Type B pancreatic cell (in vitro differentiated cells): ENCODE data around the gene MRPL17. TPM values are rescaled to one million over a fixed set of nuclear protein-coding genes. Genes with fewer than 3 reads are reported as not detected.

Source experiments
- DNase-seq: peaks from one replicate; pipeline ENCODE4 v3.0.0; 2021; ENCODE audit warnings: mixed read lengths; ENCODE audit not compliant: unreplicated experiment; ENCODE audit errors: extremely low spot score
- H3K27ac Mint-ChIP-seq: 2 replicates; pipeline ENCODE4 v1.8.0; 2021; ENCODE audit warnings: mild to moderate bottlenecking, mixed read lengths
- H3K27me3 Mint-ChIP-seq: 2 replicates; pipeline ENCODE4 v1.8.0; 2021; ENCODE audit warnings: mixed read lengths
- H3K36me3 Mint-ChIP-seq: 2 replicates; pipeline ENCODE4 v1.8.0; 2021; ENCODE audit warnings: mixed read lengths
- H3K4me1 Mint-ChIP-seq: one replicate; pipeline ENCODE4 v1.8.0; 2021; ENCODE audit warnings: mixed read lengths; ENCODE audit not compliant: unreplicated experiment
- H3K4me3 Mint-ChIP-seq: 2 replicates; pipeline ENCODE4 v1.8.0; 2021; ENCODE audit warnings: mild to moderate bottlenecking, mixed read lengths
- H3K9me3 Mint-ChIP-seq: 2 replicates; pipeline ENCODE4 v1.8.0; 2021; ENCODE audit warnings: mixed read lengths
- total RNA-seq: library from RNA; stranded (reverse); gene quantifications from 2 replicates; pipeline ENCODE4 v1.2.1, GENCODE V29; 2021; ENCODE audit warnings: low replicate concordance
- TF ChIP-seq, protein P1 (sequence below): fragments of 200-600 bp; sonication (generic); conservative IDR thresholded peaks from 2 replicates; pipeline ENCODE4 v1.5.0; 2021; ENCODE audit warnings: antibody characterized with exemption, mild to moderate bottlenecking

Gene MRPL17
- total RNA-seq, 1 donor from 2014 or later, result 46.6 TPM

DNA sequence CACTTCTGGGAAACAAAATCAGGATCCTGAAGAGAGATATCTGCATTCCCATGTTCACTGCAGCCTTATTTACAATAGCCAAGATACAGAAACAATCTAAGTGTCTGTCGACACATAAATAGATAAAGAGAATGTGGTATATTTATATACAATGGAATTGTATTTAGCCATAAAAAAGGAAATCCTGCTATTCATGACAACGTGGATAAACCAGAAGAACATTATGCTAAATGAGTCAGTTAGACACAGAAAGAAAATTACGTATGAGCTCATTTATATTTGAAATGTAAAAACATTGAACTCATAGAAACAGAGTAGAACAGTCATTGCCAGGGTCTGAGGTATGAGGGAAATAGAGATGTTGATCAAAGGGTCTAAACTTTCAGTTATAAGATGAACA, 6.1 kb downstream of the MRPL17 start:
- Mint-ChIP-seq H3K27me3 (peaks cover 3% of the 10 kb centered on the region), H3K36me3 (peaks cover 15% of the 10 kb centered on the region), H3K9me3 (no peaks in the 10 kb centered on the region)

DNA sequence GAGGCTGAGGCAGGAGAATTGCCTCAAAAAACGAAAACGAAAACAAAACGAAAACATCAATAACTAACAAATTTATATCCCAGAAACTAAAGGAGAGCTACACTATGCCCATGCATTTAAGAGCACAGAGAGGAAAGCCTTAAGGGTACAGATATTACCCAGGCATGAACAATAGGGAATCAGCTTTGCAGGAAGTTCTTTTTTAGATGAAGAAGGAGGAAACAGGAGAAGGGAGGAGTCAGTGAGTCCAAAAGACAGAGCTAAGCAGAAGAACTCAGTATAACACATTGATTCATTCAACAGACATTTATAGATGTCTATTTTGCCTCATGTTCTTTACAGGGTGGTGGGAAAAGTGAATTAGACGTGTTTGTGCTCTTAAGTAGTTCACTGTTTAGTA, 8.3 kb downstream of the MRPL17 start:
- no peak for DNase-seq
- Mint-ChIP-seq H3K27me3 (peaks cover 9% of the 10 kb centered on the region), H3K4me1 (peaks cover 6% of the 10 kb centered on the region), H3K4me3 (no peak overlapping the region), H3K9me3 (no peaks in the 10 kb centered on the region), H3K36me3 (peaks cover 4% of the 10 kb centered on the region), H3K27ac (no peak overlapping the region)
- TF ChIP-seq, protein P1, sequence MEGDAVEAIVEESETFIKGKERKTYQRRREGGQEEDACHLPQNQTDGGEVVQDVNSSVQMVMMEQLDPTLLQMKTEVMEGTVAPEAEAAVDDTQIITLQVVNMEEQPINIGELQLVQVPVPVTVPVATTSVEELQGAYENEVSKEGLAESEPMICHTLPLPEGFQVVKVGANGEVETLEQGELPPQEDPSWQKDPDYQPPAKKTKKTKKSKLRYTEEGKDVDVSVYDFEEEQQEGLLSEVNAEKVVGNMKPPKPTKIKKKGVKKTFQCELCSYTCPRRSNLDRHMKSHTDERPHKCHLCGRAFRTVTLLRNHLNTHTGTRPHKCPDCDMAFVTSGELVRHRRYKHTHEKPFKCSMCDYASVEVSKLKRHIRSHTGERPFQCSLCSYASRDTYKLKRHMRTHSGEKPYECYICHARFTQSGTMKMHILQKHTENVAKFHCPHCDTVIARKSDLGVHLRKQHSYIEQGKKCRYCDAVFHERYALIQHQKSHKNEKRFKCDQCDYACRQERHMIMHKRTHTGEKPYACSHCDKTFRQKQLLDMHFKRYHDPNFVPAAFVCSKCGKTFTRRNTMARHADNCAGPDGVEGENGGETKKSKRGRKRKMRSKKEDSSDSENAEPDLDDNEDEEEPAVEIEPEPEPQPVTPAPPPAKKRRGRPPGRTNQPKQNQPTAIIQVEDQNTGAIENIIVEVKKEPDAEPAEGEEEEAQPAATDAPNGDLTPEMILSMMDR, result no peak

More for the DNA sequence above, 6.1 kb downstream of the MRPL17 start:
- TF ChIP-seq, protein P1, result no peak
- no peak for DNase-seq
- peaks cover 11% of the 10 kb centered on the region for H3K4me1 Mint-ChIP-seq
- no peak overlapping the region for H3K27ac Mint-ChIP-seq
- H3K4me3 Mint-ChIP-seq, result no peak overlapping the region

DNA sequence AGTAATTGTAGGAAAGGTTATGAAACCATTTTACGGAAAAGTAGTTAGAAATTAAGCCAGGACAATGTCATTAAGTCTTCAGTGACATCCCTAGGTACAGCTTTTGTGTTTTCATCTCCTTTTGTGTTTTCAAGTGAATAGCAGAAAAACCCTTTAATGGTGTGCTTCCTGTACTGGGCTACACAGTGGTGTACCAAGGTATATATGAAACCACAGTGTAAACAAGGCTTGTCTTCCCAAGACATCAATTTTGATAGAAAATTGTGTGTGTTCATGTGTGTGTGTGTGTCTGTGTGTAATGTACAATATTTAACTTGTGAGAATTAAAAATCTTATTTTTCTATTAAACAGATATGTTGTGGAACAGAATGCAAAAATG, 8.9 kb downstream of the MRPL17 start:
- DNase-seq, result no peak
- Mint-ChIP-seq H3K4me1 (peaks cover 4% of the 10 kb centered on the region), H3K36me3 (peaks cover 4% of the 10 kb centered on the region), H3K27me3 (peaks cover 9% of the 10 kb centered on the region), H3K27ac (no peak overlapping the region), H3K9me3 (no peaks in the 10 kb centered on the region), H3K4me3 (no peak overlapping the region)
- TF ChIP-seq, protein P1, result no peak

DNA sequence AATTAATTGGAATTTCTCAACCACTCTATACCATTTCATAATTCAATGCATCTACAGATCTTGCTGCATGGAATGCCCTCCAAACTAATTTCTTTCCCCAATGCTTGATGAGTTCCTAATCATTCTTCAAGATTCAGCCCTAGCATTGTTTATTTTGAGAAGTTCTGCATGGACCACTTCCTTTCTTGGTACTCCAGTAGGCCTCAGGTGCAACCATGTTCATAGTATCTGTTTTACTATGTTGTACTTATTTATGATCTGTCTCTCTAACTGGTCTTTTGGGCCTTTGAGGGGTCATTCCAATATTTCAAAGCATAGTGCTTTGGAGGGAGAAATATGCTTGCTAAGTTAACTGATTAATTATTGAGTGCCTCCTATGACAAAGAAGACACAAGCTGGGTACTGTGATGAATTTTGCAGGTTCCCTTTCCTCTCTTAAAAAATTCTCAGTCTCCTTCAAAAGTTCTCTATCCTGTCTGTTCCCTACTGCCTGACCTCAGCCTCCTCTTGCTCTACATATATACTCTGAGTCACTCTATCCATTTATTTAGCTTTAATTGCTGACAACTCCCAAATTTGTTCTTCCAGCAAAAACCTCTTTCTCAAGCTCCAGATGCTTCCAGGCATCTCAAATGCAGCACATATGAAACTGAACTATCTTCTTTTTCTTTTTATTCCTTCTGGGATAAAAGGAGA, 9.5 kb downstream of the MRPL17 start:
- Mint-ChIP-seq H3K27me3 (peaks cover 9% of the 10 kb centered on the region), H3K27ac (no peak overlapping the region), H3K9me3 (no peaks in the 10 kb centered on the region), H3K4me1 (no peaks in the 10 kb centered on the region), H3K36me3 (no peaks in the 10 kb centered on the region), H3K4me3 (no peak overlapping the region)
- TF ChIP-seq, protein P1, result no peak
- no peak for DNase-seq

DNA sequence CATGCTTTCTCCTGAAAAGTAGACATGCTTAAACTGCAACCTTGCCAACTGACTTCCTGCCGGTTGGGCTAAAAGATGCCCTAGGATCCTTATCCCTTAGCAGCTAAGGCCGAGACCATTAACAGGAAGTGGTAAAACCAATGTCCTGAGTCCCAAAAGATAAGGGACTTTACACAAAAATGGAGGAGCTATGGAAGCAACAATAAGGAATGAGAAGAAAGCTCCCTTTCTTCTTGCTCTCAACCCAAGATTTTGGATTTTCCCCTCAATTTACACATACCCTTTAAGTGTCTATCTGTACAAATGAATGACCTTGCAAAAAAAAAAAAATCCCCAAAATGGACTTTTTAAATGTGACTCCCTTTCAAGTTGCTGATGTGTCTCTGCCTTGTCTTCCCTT, 11.1 kb downstream of the MRPL17 start:
- TF ChIP-seq, protein P1, result no peak
- Mint-ChIP-seq H3K9me3 (no peaks in the 10 kb centered on the region), H3K27ac (no peak overlapping the region), H3K36me3 (no peaks in the 10 kb centered on the region), H3K27me3 (peaks cover 9% of the 10 kb centered on the region), H3K4me3 (no peak overlapping the region), H3K4me1 (no peaks in the 10 kb centered on the region)
- no peak for DNase-seq
